Measurements from ENCODE around the gene TLX1. TPM values are rescaled to one million over a fixed set of nuclear protein-coding genes. Genes with fewer than 3 reads are reported as not detected.
A peak's percentile ranks its signal among the peaks of the same experiment; 100 is the strongest.

Gene TLX1
- total and polyA plus RNA-seq, 9 of the 15 experiments (the other 6 are each of a cell fraction or from before 2014, with no cell fraction given), result 0.03 to 3.3 (median 0.19) TPM; not detected in 1

- TF ChIP-seq REST (IDR thresholded peaks at IDR 0.05; ENCODE audit: borderline replicate concordance) (peak; percentile 69), REST (CRISPR knock-in tag; IDR thresholded peaks at IDR 0.05; ENCODE audit: low read depth) (no peak), JUNB (CRISPR knock-in tag; conservative IDR thresholded peaks at IDR 0.05) (no peak), MAFG (tag; conservative IDR thresholded peaks at IDR 0.05) (peak; percentile 38; the same call in 1 of the 2 replicates), ZNF311 (CRISPR knock-in tag; IDR thresholded peaks at IDR 0.05) (no peak), BACH1 (tag; IDR thresholded peaks at IDR 0.05) (no peak), C11orf30 (IDR thresholded peaks at IDR 0.05; ENCODE audit: low read depth) (peak; percentile 59), POLR2A (conservative IDR thresholded peaks at IDR 0.05) (no peak)
Measured at GRCh38 chr10:101141616-101142532, 10.8 kb downstream of the TLX1 start (continued).
